ENCODE measurements around the gene NT5DC1. TPM values are rescaled to one million over a fixed set of nuclear protein-coding genes. Genes with fewer than 3 reads are reported as not detected.

The NT5DC1 gene
- total RNA-seq, 1 donor from 2014 or later, result 16.0 TPM

- TF ChIP-seq CTCF (IDR thresholded peaks at IDR 0.05), result no peak
- DNase-seq (ENCODE audit: extremely low spot score, unreplicated experiment), result no peak
- no peaks in the 10 kb centered on the region for H3K27me3 Mint-ChIP-seq (ENCODE audit: unreplicated experiment)
- H3K4me3 Mint-ChIP-seq (ENCODE audit: unreplicated experiment), result no peak overlapping the region
- no peaks in the 10 kb centered on the region for H3K9me3 Mint-ChIP-seq (ENCODE audit: unreplicated experiment)
- H3K4me1 Mint-ChIP-seq (ENCODE audit: unreplicated experiment), result peaks cover 3% of the 10 kb centered on the region
- no peaks in the 10 kb centered on the region for H3K36me3 Mint-ChIP-seq (ENCODE audit: unreplicated experiment)
- no peak overlapping the region for H3K27ac Mint-ChIP-seq (ENCODE audit: unreplicated experiment)
Measured at GRCh38 chr6:116286773-116287358, 186.2 kb downstream of the NT5DC1 start.

- peak; percentile 87 for TF ChIP-seq CTCF (IDR thresholded peaks at IDR 0.05)
- Mint-ChIP-seq H3K27ac (ENCODE audit: unreplicated experiment) (no peak overlapping the region), H3K27me3 (ENCODE audit: unreplicated experiment) (no peaks in the 10 kb centered on the region), H3K9me3 (ENCODE audit: unreplicated experiment) (no peaks in the 10 kb centered on the region), H3K36me3 (ENCODE audit: unreplicated experiment) (no peaks in the 10 kb centered on the region), H3K4me1 (ENCODE audit: unreplicated experiment) (no peaks in the 10 kb centered on the region), H3K4me3 (ENCODE audit: unreplicated experiment) (no peak overlapping the region)
- no peak for DNase-seq (ENCODE audit: extremely low spot score, unreplicated experiment)
Measured at GRCh38 chr6:116287689-116288282, 187.1 kb downstream of the NT5DC1 start.

- DNase-seq (ENCODE audit: extremely low spot score, unreplicated experiment), result no peak
- H3K36me3 Mint-ChIP-seq (ENCODE audit: unreplicated experiment), result no peaks in the 10 kb centered on the region
- H3K27ac Mint-ChIP-seq (ENCODE audit: unreplicated experiment), result no peak overlapping the region
- no peak for TF ChIP-seq CTCF (IDR thresholded peaks at IDR 0.05)
- H3K4me1 Mint-ChIP-seq (ENCODE audit: unreplicated experiment), result no peaks in the 10 kb centered on the region
- no peaks in the 10 kb centered on the region for H3K9me3 Mint-ChIP-seq (ENCODE audit: unreplicated experiment)
- H3K27me3 Mint-ChIP-seq (ENCODE audit: unreplicated experiment), result no peaks in the 10 kb centered on the region
- H3K4me3 Mint-ChIP-seq (ENCODE audit: unreplicated experiment), result no peak overlapping the region
Measured at GRCh38 chr6:116289876-116290275, 189.2 kb downstream of the NT5DC1 start.

- Mint-ChIP-seq H3K4me1 (ENCODE audit: unreplicated experiment) (no peaks in the 10 kb centered on the region), H3K36me3 (ENCODE audit: unreplicated experiment) (no peaks in the 10 kb centered on the region), H3K9me3 (ENCODE audit: unreplicated experiment) (no peaks in the 10 kb centered on the region), H3K4me3 (ENCODE audit: unreplicated experiment) (no peak overlapping the region), H3K27me3 (ENCODE audit: unreplicated experiment) (no peaks in the 10 kb centered on the region), H3K27ac (ENCODE audit: unreplicated experiment) (no peak overlapping the region)
- DNase-seq (ENCODE audit: extremely low spot score, unreplicated experiment), result no peak
- no peak for TF ChIP-seq CTCF (IDR thresholded peaks at IDR 0.05)
Measured at GRCh38 chr6:116290799-116291198, 190.1 kb downstream of the NT5DC1 start.

GRCh38 chr6:116291701-116292396 lies 191.2 kb downstream of the NT5DC1 start:
- DNase-seq (ENCODE audit: extremely low spot score, unreplicated experiment), result no peak
- Mint-ChIP-seq H3K36me3 (ENCODE audit: unreplicated experiment) (no peaks in the 10 kb centered on the region), H3K9me3 (ENCODE audit: unreplicated experiment) (no peaks in the 10 kb centered on the region), H3K27me3 (ENCODE audit: unreplicated experiment) (no peaks in the 10 kb centered on the region), H3K4me1 (ENCODE audit: unreplicated experiment) (no peaks in the 10 kb centered on the region), H3K27ac (ENCODE audit: unreplicated experiment) (no peak overlapping the region), H3K4me3 (ENCODE audit: unreplicated experiment) (no peak overlapping the region)
- no peak for TF ChIP-seq CTCF (IDR thresholded peaks at IDR 0.05)
